Measurements from ENCODE around the gene MMP1.

The MMP1 gene

GRCh38 chr11:102798012-102798746 is at the start of gene MMP1:
Gene MMP1, minus strand, starts transcription at chr11:102798160. Its CDS starts 68 bp downstream, at chr11:102798092.
- no peak for DNase-seq

DNA sequence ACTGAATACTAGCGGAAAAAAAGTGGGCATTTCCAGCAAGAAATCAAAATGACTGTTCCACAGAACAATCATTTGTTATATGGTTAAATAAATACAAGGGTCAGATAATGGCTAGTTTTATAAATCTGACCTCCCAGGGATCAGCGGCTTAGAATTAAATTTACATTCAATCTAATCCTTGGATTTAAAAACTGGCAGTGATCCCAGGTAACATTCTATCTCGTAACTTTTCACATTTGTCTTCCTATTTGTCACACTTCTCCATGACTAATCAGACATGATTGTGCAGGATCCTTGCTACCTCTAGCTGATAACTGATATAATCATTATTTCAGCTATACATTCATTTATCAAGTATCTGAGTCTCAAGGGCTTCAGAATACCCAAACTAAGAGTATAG is 48.3 kb upstream of the MMP1 start:
- DNase-seq = no peak

- no peak for DNase-seq
Measured at GRCh38 chr11:102843489-102843888, 45.5 kb upstream of the MMP1 start, which contains the start of gene MMP3. Gene MMP3, minus strand, starts transcription at chr11:102843609. Its CDS starts 63 bp downstream, at chr11:102843546.

- no peak for DNase-seq
Measured at GRCh38 chr11:102842930-102843329, 45.0 kb upstream of the MMP1 start.

GRCh38 chr11:102840018-102840417 is 42.1 kb upstream of the MMP1 start:
- DNase-seq = no peak

DNA sequence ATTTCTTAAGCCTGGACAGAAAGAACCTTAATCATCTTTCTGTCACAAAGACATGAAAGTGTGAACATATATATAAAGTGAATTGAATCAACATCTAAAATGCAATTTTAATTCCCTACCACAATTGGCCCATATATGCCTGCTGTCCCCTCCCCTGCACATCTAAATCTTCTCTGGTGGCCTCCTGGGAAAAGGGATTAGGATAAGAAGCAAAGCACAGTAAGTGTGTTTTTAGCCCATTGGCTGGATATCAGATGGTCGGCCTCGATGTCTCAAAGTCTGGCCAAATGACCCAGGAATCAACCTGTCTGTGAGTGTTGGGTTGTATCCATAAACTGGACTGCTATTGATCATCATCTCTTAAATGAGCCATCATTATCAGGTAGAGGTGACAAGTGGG is 39.7 kb upstream of the MMP1 start:
- no peak for DNase-seq

GRCh38 chr11:102837156-102837555 is 39.2 kb upstream of the MMP1 start:
- DNase-seq = no peak

DNA sequence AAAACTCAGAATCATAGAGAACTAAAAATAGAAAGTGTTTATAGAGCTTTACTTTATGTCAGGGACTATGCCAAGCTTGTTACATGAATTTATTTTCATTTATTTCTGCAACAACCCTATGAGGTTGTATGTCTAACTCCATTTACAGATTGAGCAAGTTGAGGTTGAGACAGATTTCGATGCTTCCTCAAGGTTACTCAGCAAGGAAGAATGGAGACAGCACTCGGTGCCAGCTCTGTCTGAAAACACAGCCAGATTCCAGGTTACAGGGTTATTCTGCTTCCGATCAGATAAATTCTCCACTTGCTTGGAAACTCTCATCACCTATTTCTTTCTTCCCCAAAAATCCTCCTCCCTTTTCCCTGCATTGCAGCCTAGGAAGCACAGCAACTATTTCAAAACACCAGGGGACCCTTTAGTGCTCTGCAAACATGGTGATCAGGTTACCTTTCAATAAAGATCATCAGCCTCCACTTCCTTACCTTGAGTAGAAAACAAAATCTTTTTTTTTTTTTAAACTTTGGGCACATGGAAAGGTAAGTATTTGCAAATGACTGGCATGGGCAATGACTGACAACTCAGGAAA is 38.4 kb upstream of the MMP1 start:
- no peak for DNase-seq

DNA sequence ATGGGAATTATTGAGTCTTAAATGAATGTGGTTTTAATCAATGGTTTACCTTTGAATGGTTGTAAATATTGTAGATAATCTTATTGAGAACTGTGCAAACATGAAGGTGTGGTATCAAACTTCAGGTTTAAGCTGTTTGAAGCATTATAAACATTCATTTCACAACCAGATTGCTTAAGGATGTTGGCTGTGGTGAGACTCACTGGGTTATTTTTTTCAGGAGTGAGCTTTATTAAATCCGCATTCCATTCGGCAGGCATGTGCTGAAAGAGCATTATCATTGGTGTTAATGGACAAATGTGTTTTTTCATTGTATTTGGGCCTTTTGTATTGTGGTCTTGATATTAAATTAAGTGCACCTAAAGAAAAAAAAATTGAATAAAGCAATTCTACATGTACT is 35.8 kb upstream of the MMP1 start:
- no peak for DNase-seq

DNA sequence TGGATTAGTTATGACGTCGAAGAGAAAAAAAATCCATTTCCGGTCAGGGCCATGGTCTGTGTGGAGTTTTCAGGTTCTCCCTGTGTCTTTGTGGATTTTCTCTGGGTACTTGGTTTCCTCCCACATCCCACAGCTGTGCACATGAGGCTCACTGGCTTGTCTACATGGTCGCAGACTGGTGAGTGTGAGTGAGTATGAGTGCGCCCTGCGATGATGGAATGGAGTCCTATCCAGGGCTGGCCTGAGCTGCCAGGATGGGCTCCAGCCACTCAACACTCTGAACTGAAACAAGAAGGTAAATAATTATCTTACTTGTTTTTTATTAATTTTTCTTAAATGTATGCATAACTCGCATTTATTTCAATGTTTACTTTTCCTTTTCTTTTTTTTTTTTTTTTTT is 34.7 kb upstream of the MMP1 start:
- no peak for DNase-seq

DNA sequence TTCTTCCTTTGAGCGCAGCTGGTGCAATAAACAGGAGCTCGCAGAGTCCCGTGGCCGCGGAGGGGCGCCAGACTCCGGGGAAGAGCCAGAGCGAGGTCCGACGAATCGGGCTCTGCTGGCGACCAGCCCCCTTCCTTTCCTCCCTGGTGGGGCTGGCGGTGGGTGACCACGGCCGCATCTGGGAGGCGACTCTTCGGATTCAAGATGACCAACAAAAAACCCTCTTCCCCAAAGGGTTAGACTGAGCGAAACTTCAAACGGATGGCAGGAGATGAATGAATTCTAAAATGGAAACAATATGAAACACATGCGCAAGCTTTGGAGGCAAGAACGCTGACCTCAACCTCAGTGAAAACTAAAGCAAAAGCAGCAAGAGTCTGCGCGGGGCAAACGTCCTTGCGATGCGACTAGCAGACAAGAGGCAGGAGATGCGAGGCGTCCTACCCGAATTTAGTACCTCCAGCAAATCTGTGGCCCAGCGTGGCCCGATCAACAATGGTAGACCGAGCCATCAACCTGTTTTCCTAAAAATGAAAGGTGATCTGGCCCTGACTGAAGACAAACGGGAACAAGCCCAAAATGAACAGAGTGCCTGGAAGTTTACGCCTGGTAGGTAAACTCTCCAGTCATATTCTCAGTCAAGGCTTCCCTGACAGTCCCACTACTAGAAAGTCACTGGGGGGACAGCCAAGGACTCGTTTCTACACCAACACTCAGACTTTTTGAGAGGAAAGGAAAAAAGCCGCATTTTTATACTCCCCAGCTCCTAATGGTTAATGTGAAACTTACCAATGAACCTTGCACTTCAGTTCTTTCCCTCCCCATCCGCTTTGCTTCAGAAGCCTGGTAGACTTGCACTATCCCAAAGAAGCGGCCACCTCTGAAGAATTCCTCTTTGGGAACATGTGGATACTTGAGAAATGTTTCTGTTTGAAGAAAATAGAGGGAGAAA is 33.8 kb upstream of the MMP1 start:
- DNase-seq = peak; percentile 75

DNA sequence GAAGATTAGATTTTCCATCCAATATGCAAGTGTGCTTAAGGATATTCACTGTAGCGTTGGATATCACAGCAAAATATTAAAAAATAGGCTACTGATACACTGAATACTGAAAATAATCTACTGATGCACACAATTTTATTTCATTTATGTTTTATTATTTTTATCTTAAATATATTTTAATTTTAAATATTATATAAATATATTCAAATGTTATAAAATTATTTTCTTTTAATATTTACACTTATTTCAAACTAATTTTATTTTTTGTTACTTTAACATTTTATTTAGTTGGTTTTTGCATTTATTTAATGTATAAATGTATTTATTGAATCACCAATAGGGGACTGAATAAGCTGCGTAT is 33.1 kb upstream of the MMP1 start:
- no peak for DNase-seq

DNA sequence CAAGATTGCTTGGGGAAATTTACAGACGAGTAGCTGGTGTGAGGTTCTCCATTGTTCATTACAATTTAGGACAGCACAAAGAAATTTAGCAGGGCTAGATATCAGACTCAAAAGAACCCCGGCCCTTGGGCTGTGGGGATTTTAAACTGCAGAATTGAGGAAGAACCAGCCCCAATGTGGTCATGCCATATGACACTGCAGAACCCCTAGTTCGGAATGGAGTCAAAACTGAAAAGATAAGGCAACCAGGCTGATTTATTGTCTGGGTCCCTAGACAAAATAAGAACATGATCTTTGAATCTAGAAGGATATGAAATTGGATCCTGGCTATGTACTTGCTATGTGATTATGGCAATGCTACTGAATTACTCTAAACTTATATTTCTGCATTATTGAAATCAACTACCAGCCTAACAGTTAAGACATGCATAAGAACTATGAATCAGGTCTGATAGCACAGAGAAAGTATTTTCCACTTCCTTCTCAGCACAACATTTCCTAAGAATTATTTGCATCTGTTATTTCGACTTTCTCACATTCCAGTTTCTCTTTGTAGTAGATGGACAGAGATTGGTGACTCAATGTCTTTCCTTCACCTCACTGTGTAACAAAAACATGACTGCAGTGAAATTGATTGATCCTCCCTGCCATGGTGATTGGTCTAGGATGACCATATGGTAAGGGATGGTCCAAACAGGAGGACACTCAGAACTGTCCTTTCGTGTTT is 32.2 kb upstream of the MMP1 start:
- no peak for DNase-seq

- no peak for DNase-seq
Measured at GRCh38 chr11:102829316-102830000, 31.5 kb upstream of the MMP1 start.

GRCh38 chr11:102824556-102824955 is 26.6 kb upstream of the MMP1 start:
- DNase-seq = no peak

GRCh38 chr11:102819491-102819890 is 21.5 kb upstream of the MMP1 start:
- DNase-seq = no peak

DNA sequence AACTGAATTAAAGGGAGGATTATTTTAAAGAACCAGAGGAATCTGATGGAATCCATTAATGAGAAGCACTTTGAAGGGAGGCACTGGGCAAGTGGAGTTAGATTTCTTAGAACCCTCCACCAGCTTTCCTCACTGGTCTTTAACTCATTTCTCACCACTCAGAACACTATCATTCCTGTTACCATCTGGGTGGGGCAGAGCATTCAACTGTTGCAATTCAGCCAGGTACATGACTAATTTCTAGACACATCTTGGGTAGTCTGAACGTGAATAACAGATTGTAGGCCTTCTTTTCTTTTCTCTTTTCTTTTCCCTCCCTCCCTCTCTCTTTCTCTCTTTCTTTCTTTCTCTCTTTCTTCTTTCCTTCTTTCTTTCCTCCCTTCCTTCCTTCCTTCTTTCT is 15.5 kb upstream of the MMP1 start:
- no peak for DNase-seq

DNA sequence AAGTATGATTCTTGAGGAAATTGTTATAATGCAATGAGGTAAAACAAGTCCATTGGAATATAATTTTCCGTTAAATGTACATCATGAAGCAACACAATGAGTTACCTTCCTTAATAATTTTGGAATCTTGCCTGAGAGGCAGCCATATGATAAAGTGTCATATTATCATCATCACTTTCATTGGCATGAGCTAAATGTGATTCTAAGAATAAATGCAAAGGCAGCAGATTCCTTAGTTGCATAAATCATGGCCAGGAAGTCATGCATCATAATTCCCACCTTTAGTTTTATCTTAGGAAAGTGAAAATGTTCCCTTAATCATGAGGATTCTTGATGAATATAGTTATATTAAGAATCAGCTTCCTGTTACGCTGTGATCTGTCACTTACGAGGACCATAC is 14.2 kb upstream of the MMP1 start:
- no peak for DNase-seq

DNA sequence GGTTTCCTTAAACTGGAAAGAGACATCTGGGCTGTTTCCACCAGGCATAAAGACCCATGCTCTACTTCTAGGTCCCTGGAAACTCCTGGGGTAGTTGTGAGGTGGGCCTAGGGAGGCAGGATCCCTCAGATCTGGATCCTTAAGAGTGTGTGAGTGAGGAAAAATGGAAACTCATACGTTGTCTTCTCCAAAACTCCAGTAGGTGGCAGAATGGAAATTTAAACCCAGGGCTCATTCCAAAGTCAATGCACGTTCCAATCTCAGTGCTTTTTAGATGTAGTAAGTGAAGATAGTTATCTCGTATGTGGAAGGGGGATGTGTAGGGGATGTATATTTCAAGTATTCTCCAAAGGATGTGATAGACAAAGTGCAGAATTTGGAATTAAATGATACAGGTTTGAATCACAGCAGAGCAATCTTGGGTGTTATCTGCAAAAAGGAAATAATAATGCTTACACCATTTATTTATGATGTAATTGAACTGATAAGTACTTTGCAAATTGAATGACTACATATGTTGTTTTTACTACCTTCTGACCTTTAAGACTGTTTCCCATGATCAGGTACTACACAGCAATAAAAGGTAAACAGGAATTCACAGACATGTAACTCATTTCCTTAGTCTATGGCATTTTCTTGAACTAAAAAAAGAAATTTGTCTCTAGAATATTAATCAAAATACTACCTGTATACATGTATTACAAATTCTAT is 13.1 kb upstream of the MMP1 start:
- DNase-seq = no peak

GRCh38 chr11:102809971-102810370 is 12.0 kb upstream of the MMP1 start:
- no peak for DNase-seq

DNA sequence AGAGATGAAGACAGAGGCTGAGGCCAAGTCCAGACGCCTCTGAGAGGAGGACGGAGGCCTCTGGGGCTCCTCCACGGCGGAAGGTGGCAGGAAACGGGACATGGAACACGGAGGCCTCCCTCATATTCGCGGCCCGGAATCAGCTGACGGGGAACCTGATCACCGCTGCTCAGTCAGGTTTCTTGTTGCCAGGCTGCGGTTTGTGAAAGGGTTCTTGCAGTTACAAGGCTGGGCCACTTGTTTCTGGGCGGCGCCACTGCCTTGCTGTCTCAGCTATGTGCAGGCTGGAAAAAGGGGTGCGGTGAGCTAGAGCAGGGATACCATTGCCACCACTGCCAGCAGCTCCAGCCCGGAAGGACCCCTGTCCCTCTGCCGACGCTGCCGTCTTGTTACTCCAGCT is 10.0 kb upstream of the MMP1 start:
- peak; percentile 88 for DNase-seq

DNA sequence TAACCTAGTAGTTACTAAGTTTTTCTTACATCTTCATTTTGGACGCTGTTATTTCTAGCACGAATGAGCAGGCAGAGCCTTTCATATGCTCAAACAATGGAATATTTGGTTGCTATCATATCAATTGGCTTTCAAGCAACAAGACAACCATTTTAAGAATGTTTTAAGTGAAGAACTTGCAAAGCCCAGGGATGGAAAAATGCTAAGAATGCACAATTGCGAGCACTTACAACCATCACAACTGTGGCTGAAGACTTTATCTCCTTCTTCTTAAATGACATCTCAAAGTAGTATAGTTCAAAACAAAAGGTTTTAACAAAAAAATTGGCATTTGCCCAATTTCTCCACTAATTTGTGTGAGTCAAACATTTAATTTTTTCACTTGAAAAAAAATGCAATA is 8.3 kb upstream of the MMP1 start:
- no peak for DNase-seq
